Sigmoid colon (tissue), 7 donors: Measurements from ENCODE around the gene CTNNAL1. TPM values are rescaled to one million over a fixed set of nuclear protein-coding genes. Genes with fewer than 3 reads are reported as not detected.
A peak's percentile ranks its signal among the peaks of the same experiment; 100 is the strongest.

Experiments used
- DNase-seq: peaks from one replicate; pipeline ENCODE4 v3.0.0-alpha.2; 2019
- H3K27ac ChIP-seq, 4 donors: fragments of 200-600 bp; sonication (generic); one replicate each; pipeline ENCODE4 v1.5.1; 2016 to 2019; ENCODE audit warnings: mild to moderate bottlenecking in 1 of 4
- H3K27me3 ChIP-seq, 3 donors: fragments of 200-600 bp; sonication (generic); one replicate each; pipeline ENCODE4 v1.5.1; 2019; ENCODE audit warnings: mild to moderate bottlenecking in 1 of 3
- H3K36me3 ChIP-seq, 4 donors: fragments of 200-600 bp; sonication (generic); one replicate each; pipeline ENCODE4 v1.5.1; 2016 to 2019
- H3K4me1 ChIP-seq, 4 donors: fragments of 200-600 bp; sonication (generic); one replicate each; pipeline ENCODE4 v1.5.1; 2017 to 2019
- H3K4me3 ChIP-seq, 4 donors: fragments of 200-600 bp; sonication (generic); one replicate each; pipeline ENCODE4 v1.5.1; 2017 to 2019; ENCODE audit warnings: mild to moderate bottlenecking in 2 of 4, moderate library complexity in 1 of 4
- H3K9me3 ChIP-seq, 4 donors: fragments of 200-600 bp in 3 of 4; sonication (generic) in 3 of 4; one replicate each; pipeline versions ENCODE4 v1.5.1 to v1.6.1; 2013 to 2019
- CTCF ChIP-seq, 4 experiments: fragments of 450-650 bp in 3 of 4; fragments of 200-600 bp in 1 of 4; IDR thresholded peaks; one replicate each; pipeline ENCODE4 v1.5.1; 2016 to 2019; ENCODE audit warnings: antibody characterized with exemption in 4 of 4, mild to moderate bottlenecking in 3 of 4, moderate library complexity in 2 of 4
- EP300 ChIP-seq, 4 donors: sonication (generic); formaldehyde crosslinking; IDR thresholded peaks; one replicate each; pipeline ENCODE4 v1.6.1; 2017; ENCODE audit warnings: antibody characterized with exemption in 4 of 4
- POLR2A ChIP-seq, 2 donors: fragments of 450-650 bp; IDR thresholded peaks; one replicate each; pipeline ENCODE4 v1.6.1; 2016; ENCODE audit warnings: antibody characterized with exemption in 2 of 2, mild to moderate bottlenecking in 2 of 2, moderate library complexity in 2 of 2
- POLR2AphosphoS5 ChIP-seq, 4 donors: sonication (generic); formaldehyde crosslinking; IDR thresholded peaks; one replicate each; pipeline ENCODE4 v1.6.1; 2017; ENCODE audit warnings: antibody characterized with exemption in 4 of 4
- WGBS, 2 donors: extraction: QIAGEN DNeasy Blood & Tissue Kit; methylation state at CpG; one replicate each; pipeline ENCODE4 v1.1.7; 2013; 5-methylcytosine and 5-hydroxymethylcytosine counted together
- intact Hi-C: fragments of 100-400 bp; cut with DNase I; formaldehyde crosslinking; loops from one replicate; pipeline ENCODE4 v1.15.1; 2023
- polyA plus RNA-seq, 3 donors: library from polyadenylated mRNA; stranded (reverse); fragments of 200-250 nt; gene quantifications; one replicate each; pipeline ENCODE4 v1.2.3, GENCODE V29; 2013
- total RNA-seq, 4 donors: library from RNA; depleted of rRNA; stranded (reverse); fragments of >200 nt; gene quantifications; one replicate each; pipeline ENCODE4 v1.1.0, GENCODE V29; 2016
- donor health status: healthy with polysubstance abuse.
- donor health status: Bipolar disorder and iron deficiency.
- donor health status: healthy.

The CTNNAL1 gene
- total and polyA plus RNA-seq, 7 donors, result 18.7 to 56.8 (median 36.4) TPM

- TF ChIP-seq POLR2AphosphoS5 (IDR thresholded peaks at IDR 0.05) (no peak), POLR2A (IDR thresholded peaks at IDR 0.05) (no peak), EP300 (IDR thresholded peaks at IDR 0.05) (no peak), CTCF (IDR thresholded peaks at IDR 0.05) (no peak)
- Histone ChIP-seq H3K4me1 (peaks cover 0 to 7% (median 4%) of the 10 kb centered on the region in 4 donors), H3K36me3 (peaks cover 0 to 31% (median 5%) of the 10 kb centered on the region in 4 donors), H3K9me3 (no peaks in the 10 kb centered on the region), H3K4me3 (no peak overlapping the region), H3K27me3 (no peaks in the 10 kb centered on the region), H3K27ac (no peak overlapping the region)
- no peak for DNase-seq
- intact Hi-C loops, result no loop called here
Observed at GRCh38 chr9:108983885-108984284, 29.4 kb downstream of the CTNNAL1 start.

GRCh38 chr9:108980893-108981292 is 32.4 kb downstream of the CTNNAL1 start:
- TF ChIP-seq POLR2AphosphoS5 (IDR thresholded peaks at IDR 0.05) (no peak), POLR2A (IDR thresholded peaks at IDR 0.05) (no peak), EP300 (IDR thresholded peaks at IDR 0.05) (no peak), CTCF (IDR thresholded peaks at IDR 0.05) (no peak)

GRCh38 chr9:108978205-108978604 is 35.1 kb downstream of the CTNNAL1 start:
- peak overlapping the region in 3 of 4 donors; percentile 13 to 74 (median 74) for H3K27ac ChIP-seq
- intact Hi-C loops, result no loop called here
- peaks cover 0 to 17% (median 5%) of the 10 kb centered on the region in 4 donors for H3K36me3 ChIP-seq
- no peaks in the 10 kb centered on the region for H3K9me3 ChIP-seq
- no peak for DNase-seq
- TF ChIP-seq CTCF (IDR thresholded peaks at IDR 0.05), result no peak
- no peak for TF ChIP-seq EP300 (IDR thresholded peaks at IDR 0.05)
- TF ChIP-seq POLR2A (IDR thresholded peaks at IDR 0.05), result no peak
- TF ChIP-seq POLR2AphosphoS5 (IDR thresholded peaks at IDR 0.05), result peak in 3 of 4 donors; percentile 47 to 72 (median 70)
- WGBS, 2 donors, result 64 to 78% methylated on average over 1 of the region's 1 CpG
- peaks cover 0 to 39% (median 30%) of the 10 kb centered on the region in 4 donors for H3K4me1 ChIP-seq
- no peak overlapping the region for H3K4me3 ChIP-seq
- H3K27me3 ChIP-seq, result no peaks in the 10 kb centered on the region

More at GRCh38 chr9:108980893-108981292, 32.4 kb downstream of the CTNNAL1 start:
- no peak for DNase-seq
- H3K9me3 ChIP-seq, result no peaks in the 10 kb centered on the region
- H3K27me3 ChIP-seq, result no peaks in the 10 kb centered on the region
- no peak overlapping the region for H3K4me3 ChIP-seq
- H3K27ac ChIP-seq, result no peak overlapping the region
- peaks cover 0 to 22% (median 17%) of the 10 kb centered on the region in 4 donors for H3K4me1 ChIP-seq
- WGBS, 2 donors, result 95 to 97% methylated on average over 2 of the region's 2 CpGs
- peaks cover 0 to 26% (median 5%) of the 10 kb centered on the region in 4 donors for H3K36me3 ChIP-seq
- intact Hi-C loops, result no loop called here

GRCh38 chr9:108973895-108974294 is 39.4 kb downstream of the CTNNAL1 start:
- Histone ChIP-seq H3K27me3 (no peaks in the 10 kb centered on the region), H3K4me1 (peaks cover 0 to 47% (median 40%) of the 10 kb centered on the region in 4 donors), H3K4me3 (no peak overlapping the region), H3K27ac (peak overlapping the region in 1 of 4 donors; percentile 54), H3K9me3 (no peaks in the 10 kb centered on the region), H3K36me3 (peaks cover 0 to 7% (median 0%) of the 10 kb centered on the region in 4 donors)
- no peak for DNase-seq
- intact Hi-C loops, result no loop called here
- WGBS, 2 donors, result 86 to 87% methylated on average over 5 of the region's 5 CpGs
- peak in 1 of 4 donors; percentile 15 for TF ChIP-seq POLR2AphosphoS5 (IDR thresholded peaks at IDR 0.05)
- no peak for TF ChIP-seq CTCF (IDR thresholded peaks at IDR 0.05)
